T1000 (cell line): ENCODE measurements around the gene NIPA2.

Experiments used
- DNase-seq: peaks from one replicate; lab custom pipeline; 2025; ENCODE audit warnings: mixed read lengths; lab: John Stamatoyannopoulos, UW

The NIPA2 gene

DNA sequence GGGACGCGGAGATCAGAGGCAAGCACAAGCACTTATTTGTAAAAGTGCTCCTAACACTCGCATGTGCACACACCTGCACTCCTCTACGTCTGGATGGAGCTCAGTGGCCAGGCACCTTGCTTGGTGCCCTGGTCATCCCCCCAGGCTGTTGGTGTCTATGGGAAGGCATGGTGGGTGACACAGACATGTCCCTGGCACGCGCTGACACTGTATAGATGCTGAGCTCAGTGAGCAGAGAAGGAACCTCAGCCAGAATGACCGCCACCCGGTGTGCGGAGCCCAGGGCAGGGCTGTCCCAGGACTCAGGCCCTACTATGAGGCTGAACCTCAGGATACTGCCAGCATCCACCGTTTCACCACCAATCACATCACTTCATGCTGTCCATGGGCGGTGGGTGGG lies 64.5 kb downstream of the NIPA2 start:
- no peak for DNase-seq

DNA sequence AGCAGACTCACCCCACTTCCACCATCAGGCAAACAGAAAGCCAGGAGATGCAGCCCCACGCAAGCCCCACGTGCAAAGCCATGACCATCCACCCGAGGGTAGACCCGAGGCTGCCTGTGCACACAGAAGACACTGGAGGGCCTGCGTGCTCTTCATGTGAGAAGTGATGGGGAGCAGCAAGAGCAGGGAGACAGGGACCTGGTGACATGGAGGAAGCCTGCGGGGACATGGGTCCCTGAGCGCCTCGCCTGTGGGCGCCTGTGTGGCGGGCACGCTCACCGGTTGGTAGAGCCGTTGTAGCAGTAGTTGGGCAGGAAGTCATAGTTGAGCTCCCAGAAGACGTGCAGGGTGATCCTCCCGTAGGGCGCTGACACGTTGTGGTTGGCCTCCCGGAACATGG lies 65.0 kb downstream of the NIPA2 start:
- no peak for DNase-seq

DNA sequence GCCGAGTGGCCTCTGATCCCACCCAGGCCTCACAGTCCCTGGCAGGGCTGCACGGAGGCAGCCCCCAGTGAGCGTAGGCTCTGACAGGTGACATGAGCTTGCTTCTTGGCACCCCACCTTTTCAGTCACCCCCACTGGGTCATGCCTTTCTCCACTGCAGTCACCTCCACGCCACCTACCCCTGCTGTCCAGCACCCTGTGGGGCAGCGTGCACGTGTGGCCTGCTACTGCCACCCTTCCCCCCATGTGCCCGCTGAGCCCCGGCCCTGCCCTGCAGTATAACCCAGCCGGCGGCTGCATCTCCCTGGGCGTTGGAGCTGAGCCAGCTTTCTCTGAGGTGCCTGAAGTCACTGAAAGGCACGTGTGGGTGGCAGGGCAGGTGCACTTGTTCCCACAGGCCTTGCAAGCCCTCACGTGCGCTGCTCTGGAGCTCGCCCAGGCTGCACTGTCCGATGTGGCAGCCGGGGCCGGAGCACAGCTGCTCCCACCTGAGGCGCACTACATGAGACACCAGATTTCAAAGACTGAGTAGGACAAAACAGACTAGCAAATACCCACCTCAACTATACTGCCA lies 65.6 kb downstream of the NIPA2 start:
- no peak for DNase-seq

DNA sequence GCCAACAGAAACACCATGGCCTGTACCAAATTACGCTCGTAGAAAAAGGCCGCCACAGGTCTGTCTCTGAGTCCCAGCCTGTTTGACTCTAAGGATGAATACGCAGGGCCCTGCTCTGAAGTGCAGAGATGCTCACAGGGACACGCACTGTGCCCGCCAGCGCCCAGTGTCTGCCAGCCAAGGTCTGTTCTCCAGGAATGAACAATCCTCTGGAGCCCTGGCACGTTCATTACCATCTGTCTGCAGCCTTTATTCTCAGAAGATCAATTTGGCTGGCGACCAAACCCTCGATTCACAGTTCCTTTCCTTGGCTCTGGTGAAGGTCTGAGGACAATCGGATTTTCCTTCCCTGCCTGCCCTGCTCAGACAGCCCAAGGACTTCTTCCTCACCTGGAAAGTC lies 66.3 kb downstream of the NIPA2 start:
- no peak for DNase-seq

DNA sequence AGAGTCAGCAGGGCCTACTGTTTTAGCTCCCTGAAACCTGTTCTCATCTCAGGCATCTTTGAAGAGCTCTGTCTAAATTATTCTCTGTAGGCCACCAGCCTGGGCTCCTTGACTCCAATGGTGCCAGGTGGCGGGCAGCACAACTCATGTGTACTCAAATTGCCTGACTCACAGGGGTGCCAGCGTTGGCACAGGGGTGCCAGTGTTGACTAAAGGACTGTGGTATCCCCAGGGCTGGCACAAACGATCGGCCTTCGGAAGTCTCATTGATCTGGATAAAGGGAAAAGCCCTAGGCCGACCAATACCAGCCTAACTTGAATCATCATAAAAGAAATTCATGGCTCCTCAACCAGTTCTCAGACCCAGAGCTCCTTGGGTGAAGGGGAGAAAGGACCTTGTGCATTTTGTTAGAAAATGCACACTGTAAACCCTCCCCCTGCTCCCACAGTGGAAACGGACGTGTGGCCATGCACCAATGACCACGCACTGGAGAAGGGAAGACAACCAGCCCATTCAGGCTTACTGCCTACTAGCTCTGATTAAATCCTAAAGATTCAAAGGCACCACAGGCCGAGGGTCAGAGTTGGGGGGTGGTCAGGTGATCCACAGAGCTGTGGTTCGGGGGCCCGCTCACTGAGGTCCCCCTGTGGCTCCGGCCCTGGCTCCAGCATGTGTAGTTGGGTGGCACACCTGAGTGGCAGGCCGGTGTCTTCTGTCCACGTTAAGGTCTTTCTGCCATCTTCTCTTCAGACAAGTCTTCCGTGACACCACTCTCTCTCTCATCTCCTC lies 68.9 kb downstream of the NIPA2 start:
- DNase-seq = no peak

DNA sequence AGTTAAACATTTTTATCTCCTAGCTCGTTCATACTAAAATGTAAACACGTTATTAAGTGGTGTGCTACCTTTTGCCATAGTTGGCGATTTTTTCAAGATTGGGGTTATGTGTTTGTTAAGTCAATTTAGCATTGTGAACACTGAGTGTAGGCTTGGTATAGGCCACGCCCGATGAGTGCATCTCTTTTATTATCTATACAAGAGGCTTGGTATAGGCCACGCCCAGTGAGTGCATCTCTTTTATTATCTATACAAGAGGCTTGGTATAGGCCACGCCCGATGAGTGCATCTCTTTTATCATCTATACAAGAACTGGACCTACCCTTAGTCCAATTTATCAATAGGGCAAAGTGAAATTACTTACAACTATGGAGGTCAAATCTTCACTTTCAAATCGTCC lies 70.4 kb downstream of the NIPA2 start:
- DNase-seq = no peak

DNA sequence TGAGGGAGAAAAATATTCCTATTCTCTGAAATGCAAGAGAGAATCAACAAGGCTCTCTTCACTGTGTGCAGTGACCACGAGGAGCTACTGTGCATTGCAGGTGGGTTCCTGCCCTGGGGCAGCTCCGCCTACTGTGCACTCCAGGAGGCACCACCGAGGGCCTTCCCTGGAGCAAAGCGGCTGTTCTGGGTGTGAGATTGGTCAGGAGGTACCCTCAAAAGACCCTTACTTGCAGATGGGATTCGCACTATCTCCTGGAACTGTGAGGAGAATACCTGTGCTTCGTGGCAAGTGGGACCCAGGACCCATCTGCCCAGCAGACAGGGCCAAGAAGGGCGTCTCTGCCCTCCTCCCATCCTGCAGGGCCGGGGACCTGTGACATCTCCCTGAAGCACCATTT lies 72.8 kb downstream of the NIPA2 start:
- no peak for DNase-seq

DNA sequence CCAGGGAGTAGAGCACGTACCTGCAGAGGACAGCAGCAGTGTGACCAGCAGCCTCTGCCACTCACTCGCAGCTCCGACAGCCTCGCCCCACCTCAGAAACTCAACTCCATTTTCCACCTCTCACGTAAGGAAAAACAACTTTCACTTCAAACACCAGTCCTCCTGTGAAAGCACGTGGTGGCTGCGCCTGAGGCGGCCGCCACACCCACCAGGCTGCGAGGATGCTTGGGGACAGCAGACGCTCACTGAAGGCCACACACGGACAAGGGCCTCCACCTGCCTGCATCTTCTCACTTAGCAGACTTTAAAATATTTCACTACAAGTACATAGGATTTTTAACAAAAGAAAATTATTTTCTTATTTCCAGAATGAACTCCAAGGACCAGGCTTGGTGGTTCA lies 73.8 kb downstream of the NIPA2 start:
- DNase-seq = no peak

DNA sequence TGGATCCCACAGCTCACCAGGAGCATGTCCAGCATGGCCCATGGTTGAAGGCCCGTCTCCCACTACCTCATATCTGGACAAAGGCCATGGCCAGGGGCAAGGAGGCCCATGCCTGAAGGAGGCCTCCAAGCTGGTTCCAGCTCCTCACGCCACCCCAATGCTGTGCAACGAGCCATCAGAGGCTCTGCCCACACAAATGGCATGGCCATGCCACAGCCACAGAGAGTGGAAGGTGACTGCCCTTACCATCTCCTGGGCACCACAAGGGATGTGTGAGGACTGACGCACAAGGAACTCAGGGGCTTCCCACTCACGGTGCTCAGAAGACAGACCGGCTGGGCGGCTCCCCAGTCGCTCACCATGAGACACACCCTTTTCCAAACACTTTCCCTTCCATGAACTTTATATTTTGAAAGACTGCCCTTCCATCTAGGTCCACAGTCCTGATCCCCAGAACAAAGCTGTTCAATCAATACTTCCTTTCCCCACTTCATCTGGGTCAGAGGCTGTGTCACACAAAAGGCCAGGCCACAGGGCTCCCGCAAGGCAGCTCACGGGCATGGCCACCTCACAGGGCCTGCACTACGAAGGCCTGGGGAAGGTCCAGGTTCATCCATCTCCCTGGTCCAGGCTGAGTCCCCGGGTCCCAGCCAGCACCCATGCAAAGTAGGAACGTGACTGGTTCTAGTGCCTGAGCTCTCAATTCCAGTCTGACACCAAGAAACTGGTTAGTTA lies 75.3 kb downstream of the NIPA2 start:
- DNase-seq = no peak

DNA sequence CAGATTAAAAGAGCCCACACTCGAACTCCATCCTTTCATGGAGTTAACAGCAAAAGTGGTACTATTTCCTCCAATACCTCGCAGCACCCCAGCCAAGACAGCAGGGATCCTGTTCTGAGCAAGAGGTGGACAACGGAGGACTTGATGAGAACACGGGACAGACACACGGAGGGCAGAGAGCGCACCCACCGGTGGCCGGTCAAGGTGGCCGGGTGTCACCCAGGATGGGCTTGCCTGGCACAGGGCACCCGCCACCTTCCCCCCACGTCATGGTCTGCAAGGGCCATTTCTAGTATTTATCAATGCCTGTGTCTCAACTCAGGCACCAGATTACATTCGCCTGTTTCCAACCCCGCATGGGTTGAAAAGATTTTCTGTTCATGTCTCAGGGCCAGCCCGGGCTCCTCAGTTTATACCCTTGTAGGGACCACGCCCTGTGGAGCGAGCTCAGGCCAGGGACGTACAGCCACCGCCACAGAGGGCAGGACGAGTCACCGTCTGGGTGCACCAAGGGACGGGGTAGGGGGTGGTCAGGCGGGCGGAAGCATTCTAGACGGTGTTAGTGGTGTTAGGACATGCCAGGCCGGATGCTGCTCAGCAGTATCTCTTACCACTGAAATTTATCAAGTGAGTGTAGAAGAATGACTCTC lies 77.5 kb downstream of the NIPA2 start:
- no peak for DNase-seq

DNA sequence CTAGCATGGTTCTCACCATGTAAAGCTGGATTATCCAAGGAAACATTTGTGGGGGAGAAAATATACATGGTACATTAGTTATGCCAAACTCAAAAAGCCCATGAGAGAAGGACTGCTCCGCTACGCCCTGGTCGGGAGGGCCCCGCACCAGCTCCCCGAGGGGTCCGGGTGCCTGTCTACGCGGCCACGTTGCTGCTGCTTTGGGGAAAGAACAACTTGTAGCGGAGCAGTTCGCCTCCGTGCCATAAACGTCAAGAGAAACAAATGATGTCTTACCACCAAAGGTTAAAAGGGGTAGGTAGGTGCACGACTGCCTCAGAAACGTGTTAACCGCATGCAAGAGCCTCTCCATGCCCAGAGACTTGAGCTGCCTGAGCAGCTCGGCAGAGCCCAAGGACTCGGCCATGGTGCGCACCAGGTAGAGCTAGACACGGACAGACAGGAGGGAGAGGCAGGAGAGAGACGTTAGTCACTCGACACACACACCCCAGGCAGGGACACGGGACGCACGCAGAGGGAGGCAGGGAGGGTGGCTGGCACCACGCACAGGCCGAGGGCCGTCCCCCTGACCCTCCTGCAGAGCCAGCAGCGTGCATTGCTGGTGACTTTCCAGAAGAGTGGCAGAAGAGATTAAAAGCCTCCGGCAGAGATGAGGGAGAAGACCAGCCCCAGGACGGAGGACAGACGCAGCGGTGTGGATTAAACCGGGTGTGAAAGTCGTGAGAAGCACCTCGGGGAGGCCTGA lies 78.3 kb downstream of the NIPA2 start:
- no peak for DNase-seq

DNA sequence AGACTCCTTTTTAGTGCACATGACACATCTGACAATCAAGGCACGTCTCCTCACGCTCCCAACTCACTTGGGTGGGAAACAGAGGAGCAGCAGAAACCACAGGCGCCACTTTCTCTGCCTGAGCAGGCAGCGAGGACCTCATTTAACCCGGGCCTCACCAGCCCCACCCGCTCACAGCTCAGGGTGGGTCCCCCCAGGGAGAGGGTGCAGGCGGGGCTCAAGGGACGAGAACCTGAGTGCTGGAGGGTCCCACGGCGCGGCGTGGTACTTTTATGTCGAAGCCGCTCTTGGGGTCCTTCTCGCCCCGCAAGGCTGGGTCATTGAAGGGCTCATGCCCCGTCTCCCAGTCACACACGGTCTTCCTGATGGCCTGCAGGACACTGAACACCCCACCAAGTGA lies 79.1 kb downstream of the NIPA2 start:
- DNase-seq = no peak
